CD4-positive, alpha-beta T cell treated with Interferon alpha-2 for 1 hour (primary cell): Measurements from ENCODE around the gene KDSR.

ENCODE experiments used
- DNase-seq, 2 donors: peaks; one replicate each; pipeline ENCODE4 v3.0.0-alpha.2; 2020 to 2022

Gene KDSR

DNA sequence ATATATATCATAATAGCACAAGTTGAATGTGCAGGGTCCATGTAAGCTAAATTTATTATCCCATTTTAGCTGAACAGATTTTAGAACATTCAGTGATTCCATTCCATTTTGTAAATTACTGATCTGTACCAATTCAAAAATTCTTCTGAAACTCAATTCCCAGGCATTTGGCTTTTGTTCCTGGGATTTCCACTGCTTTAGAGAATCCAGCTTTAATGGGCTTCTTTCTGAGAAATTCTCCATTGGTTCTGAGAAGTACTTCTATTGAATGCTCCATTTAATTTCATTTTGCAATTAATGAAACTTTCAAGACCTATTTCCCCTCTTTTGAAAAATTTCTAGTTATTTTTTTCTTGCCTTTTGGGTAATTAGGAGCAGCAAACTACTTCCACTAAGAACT is 84.2 kb downstream of the KDSR start:
- DNase-seq, result no peak
